DMS53 (cell line): ENCODE measurements around the gene HLA-DQA1.
"Not testable (repeated sequence)": the region's sequence is repeated elsewhere in the genome, so short reads cannot be mapped to it uniquely, and the experiment has no call there.

ENCODE experiments used
- DNase-seq: peaks from one replicate; lab custom pipeline; 2025; lab: John Stamatoyannopoulos, UW

Gene HLA-DQA1

DNA sequence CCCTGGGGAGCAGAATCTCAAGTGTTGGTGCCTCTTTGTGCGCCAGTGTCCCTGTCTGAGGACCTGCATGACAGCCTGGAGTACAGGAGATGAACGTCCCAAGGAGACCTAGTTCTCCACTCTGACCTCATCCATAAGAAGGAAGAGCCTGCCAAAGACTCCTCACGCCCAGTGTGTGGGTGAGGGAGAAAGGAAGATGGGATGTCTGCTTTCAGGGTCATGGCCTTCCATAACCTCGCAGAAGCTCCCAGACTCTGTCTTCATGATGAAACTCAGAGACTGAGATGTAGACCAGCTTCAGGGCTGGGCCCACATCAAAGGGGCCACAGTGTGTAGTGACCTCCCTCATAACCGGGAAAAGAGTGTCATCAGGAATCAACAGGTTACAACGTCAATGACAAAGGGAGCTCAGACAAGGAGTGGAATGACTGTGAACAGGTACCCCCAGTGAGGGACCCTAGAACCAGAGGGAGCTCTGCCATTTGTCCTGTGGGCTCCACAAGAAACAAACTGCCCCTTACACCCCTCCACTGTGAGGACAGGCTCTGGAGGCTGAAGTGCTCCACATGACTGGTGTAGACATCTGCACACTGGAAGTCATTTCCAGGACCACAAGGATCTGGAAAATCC is 21.2 kb downstream of the HLA-DQA1 start:
- DNase-seq = no peak

DNA sequence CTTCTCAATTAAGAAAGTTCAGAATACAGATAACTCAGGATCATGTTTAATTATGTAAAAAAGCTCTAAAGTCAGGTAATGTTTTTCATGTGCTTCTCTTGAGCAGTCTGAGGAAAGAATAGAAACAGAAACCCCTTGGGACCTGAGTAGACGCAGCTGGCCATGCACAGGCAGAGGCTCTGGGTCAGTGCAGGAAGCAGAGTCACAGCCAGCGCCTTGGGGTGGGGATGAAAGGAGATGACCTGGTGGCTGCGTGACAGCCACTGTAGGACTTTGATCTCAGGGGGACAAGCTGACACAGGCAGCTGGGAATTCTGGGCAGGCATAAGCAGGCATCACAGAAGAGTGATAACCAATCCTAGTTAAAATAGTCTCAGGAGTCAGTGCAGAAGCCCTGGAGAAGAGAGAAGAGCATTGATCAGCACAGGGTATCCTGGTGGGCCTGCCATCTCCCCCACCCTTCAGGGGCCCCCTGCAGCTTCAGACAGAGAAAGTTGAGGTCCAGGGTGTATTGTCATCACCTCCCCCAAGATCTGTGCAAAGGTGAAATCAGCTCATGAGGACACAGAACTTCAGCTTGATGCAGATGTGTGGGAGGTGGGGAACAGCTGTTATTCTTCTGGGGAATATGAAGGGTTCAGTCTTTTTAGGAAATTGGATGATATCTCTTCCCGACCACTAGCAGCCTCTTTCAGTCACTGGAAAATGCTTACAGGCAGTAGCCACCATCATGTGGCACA is 22.8 kb downstream of the HLA-DQA1 start:
- DNase-seq = no peak

DNA sequence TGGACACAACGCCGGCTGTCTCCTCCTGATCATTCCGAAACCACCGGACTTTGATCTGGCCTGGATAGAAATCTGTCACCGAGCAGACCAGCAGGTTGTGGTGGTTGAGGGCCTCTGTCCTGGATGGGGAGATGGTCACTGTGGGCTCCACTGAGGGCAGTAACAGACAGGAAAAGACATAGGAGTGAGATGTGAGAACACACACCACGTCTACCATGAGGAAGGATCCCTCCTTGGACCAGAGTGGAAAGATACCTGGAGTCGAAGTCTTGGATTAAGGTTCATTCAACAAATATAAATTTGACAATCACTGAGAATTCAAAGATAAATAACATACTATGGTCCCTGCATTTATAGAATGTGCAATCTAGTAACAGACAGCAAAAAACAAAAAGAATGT is 24.9 kb downstream of the HLA-DQA1 start:
- DNase-seq = no peak

DNA sequence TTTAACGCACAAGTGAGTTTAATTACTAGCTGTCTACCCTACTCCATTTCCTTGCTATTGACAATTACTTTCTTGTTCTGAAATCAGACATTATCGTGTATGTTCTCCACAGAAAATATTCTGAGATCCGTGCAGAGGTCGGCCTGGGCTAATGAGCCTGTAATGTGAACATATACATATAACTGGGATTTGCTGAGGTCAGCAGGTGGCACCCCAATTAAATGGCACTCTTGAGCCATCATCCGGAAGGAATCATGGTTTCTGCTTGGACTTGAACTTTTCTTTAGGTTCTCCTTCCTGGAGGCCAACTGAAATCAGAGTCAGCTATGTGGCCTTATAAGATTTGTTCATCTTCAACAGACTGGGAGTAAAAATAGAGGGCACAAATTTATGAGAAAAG is 25.6 kb downstream of the HLA-DQA1 start:
- DNase-seq = no peak

DNA sequence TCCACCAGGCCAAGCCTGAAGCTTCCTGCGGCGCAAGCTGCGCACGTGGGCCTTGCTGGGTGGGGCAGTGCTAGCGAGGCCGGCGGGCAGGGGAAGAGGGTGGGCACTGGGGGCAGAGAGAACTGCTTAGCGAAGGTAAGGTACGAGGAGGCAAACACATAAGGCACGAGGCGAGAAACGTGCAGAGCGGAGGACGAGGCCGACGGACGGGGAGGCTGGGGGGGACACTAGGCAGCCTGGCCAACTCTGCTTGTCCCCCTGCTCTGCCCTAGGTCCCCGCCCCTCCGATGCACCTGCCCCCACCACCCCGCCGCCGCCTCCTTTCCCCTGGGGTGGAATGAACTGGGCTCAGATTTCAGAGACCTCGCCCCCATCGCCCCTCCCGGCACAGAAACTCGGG is 27.1 kb downstream of the HLA-DQA1 start:
- DNase-seq = no peak

DNA sequence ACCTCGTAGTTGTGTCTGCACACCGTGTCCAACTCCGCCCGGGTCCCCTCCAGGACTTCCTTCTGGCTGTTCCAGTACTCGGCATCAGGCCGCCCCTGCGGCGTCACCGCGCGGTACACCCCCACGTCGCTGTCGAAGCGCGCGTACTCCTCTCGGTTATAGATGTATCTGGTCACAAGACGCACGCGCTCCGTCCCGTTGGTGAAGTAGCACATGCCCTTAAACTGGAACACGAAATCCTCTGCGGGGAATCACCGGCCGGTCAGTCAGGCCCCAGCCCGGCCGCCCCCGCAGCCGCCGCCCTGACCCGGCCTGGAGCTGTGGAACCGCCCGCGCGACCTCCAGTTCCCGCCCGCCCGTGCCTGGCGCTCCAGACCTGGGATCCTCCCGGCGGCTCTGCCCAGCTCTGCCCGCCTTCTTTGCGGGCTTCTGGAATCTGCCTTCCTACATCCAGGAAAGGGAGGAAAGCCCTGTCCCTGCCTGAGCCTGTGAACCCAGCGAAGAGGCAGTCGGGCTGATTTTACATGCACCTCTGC is 27.7 kb downstream of the HLA-DQA1 start:
- peak; percentile 73 for DNase-seq

DNA sequence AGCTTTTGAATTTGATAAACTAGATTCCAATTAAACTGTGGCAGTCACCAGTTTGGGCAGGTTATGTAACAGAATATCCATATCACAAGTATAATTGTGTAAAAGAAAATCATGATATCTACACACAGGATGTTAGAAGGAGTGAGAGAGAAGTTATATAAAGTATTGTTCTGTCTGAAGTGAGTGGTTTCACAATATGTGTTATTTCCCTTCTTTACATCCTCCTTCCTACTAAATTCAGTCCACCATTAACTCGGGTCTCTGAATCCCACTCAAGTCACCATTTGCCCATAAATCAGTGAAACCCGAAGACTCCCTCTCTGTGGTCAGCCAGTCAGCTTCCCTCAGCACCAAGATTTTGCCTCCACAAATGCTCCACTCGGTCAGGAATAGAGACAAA is 28.5 kb downstream of the HLA-DQA1 start:
- DNase-seq = peak; percentile 33

DNA sequence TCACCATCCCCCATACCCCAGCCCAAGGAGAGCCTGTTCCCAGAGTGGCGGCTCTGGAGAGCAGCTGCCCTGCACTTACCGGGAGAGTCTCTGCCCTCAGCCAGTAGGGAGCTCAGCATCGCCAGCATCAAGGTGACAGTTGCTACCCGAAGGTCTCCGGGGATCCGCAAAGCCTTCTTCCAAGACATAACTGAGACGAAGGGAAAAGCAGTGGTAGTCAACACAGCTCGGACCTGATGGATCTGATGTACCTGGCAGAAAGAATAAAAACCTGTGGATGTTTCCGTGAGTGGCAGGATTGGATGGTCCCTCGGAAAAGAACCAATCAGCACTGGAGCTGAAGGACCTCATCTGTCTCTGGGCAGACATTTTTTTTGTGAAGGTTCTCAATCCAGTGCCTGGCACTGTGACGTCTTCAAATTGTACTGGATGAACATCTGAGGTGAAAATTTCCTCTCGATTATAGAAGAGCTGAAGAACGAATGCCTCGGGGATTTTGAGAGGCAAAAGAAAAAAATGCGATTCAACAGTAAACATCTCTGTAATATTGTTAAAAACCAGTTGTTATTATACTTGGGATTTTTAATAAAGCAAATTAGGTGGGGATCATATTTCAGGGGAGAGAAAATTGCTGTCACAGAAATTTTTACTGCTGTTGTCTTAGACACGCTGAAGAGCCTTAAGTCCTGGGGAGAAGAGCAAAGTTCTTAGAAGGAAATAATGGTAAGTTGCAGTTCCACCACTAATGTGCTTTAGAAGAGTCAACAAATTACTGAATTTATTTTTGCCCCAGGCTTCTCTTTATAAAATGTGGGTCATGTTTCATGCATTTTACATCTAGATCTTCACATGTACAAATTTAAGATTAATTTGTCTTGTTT is 29.5 kb downstream of the HLA-DQA1 start, which contains the start of gene HLA-DQB1:
TSS of gene HLA-DQB1 (minus strand) at position 238 of the 881 bp plus-strand sequence. CDS start at position 188, 50 bp downstream.
- peak; percentile 94 for DNase-seq

DNA sequence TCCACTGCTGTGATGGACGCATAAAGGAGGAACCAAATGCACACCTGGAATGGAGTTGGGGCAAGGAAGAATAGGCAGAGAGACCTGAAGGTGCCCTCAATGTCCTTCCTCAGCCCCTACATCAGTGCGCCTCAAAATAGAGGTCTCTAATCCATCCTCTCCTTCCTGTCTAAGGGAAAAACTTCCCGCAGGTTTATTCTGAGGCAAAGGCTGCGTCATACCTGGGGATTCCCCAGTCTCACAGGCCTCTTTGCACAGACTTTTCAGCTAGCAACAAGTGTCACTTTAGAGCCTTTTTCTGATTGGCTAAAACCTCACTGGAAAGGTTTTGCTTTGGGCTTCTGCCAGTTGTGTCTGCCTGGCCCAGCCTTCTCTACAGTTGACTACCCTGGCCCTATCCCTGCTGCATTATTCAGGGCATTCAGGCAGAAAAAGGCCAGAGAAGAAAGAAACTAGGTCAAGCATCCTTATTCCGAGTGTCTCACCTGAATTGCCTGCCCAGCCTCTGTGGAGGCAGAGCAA is 31.1 kb downstream of the HLA-DQA1 start:
- peak; percentile 94 for DNase-seq

DNA sequence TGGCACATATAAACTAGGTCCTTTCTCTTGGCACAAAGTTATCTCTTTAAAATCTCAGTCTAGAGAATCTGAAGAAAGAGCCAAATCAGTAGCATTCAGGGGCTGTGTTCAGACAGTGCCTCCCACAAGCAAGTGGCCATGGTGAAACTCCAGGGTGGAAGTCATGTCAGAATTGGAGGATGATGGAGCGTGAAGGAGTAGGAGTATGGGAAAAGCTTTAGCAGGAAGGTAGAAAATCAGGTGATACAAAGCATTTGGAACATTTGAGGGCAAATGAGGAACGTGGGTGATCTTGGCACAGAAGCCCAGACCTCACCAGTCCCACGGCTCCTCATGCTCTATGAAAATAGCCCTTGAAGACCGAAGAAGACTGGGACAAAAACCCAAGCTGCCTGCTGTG is 32.0 kb downstream of the HLA-DQA1 start:
- no peak for DNase-seq

DNA sequence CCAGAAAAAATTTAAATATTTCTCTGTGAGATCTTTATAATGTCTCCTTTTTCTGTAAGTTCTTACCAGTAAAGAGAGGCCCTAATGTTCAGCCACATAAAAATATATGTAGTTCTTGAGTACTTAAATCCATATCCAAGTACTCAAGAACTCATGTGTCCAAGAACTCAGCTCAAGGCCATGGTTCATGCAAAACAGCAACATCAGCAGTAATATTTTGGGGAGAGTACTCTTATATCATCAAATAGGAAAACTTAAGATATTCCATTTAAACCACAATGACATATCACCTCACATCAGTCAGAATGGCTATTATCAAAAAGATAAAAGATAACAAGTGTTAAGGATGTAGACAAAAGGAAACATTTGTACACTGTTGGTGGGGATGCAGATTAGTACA is 32.7 kb downstream of the HLA-DQA1 start:
- DNase-seq = no peak

DNA sequence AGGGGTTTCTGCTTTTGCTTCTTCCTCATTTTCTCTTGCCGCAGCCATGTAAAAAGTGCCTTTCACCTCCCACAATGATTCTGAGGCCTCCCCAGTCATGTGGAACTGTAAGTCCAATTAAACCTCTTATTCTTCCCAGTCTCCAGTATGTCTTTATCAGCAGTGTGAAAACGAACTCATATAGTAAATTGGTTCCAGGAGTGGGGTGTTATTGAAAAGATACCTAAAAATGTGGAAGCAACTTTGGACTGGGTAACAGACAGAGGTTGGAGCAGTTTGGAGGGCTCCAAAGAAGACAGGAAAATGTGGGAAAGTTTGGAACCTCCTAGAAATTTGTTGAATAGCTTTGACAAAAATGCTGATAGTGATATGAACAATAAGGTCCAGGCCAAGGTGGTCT is 34.7 kb downstream of the HLA-DQA1 start:
- DNase-seq = not testable (repeated sequence)

DNA sequence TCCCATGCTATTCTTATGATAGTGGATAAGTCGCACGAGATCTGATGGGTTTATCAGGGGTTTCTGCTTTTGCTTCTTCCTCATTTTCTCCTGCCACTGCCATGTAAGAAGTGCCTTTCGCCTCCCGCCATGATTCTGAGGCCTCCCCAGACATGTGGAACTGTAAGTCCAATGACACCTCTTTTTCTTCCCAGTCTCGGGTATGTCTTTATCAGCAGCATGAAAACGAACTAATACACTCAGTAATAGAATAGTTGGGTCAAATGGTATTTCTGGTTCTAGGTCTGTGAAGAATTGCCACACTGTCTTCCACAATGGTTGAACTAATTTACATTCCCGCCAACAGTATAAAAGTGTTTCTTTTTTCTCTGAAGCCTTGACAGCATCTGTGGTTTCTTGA is 36.9 kb downstream of the HLA-DQA1 start:
- DNase-seq = not testable (repeated sequence)

DNA sequence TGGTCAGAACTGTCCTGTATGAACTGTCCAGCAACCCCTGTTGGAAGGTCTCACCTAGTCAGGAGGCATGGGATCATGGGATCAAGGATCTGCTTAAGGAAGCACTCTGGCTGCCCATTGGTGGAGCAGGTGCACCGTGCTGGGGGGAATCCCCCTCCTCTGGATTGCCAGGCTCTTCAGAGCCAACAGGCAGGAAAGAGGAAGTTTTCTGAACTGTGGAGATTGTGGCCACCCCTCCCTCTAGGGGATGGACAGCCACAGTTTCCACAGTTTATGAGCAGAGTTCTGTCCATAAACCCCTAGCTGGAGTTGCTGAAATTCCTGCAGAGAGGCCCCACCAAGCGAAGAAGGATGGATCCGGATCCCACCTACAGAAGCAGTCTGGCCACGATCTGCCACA is 42.3 kb downstream of the HLA-DQA1 start:
- no peak for DNase-seq

DNA sequence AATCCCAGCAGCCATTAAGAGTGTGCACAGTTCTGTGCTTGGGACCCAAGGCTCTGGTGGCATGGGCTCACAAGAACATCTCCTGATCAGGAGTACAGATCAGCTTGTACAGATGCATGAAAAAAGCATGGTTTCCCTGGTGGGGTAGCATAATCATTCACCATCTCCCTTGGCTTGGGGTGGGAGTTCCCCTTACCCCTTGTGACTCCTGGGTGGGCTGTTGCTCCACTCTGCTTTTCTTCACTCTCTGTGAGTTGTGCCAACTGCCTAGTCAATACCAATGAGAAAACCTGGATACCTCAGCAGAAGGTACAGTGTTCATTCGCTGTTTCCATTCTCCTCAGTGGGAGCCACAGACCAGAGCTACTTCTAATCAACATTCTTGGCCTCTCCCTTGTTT is 42.8 kb downstream of the HLA-DQA1 start:
- DNase-seq = no peak

DNA sequence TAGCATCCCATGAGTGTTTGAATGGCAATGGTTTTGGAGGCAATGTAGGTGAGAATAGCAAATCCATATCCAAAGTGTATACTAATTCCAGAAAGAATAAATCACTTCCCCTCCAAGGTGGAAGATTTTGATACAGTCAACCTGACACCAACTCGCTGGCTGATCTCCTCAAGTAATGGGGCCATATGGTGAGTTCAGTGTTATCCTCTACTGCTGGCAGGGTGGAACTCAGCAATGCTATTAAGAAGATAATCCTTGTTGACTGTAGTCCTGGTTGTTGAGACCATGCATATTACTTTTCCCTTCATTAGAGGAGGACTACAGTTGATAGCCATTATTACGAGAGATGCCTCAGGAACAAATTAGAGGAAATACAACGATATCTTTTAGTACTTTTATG is 47.0 kb downstream of the HLA-DQA1 start:
- DNase-seq = no peak

DNA sequence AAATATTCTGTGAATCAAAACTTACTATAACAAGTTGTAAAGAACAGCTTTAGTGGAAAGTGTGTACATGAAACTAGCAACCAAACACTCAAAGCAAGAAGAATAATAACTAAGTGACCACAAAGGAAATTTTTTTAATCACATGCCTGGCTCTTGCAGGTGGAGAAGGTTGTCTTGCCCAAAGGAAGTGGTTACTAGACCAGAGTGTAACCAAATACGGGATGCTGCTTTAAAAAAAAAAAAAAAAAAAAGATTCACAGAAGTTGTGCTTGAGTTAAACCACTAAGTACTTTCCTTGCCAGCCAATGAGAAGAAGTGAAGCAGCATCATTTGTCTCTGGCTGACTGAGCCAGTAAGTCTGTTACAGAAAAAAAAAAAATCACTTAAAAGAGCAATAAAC is 48.4 kb downstream of the HLA-DQA1 start:
- DNase-seq = peak; percentile 15

DNA sequence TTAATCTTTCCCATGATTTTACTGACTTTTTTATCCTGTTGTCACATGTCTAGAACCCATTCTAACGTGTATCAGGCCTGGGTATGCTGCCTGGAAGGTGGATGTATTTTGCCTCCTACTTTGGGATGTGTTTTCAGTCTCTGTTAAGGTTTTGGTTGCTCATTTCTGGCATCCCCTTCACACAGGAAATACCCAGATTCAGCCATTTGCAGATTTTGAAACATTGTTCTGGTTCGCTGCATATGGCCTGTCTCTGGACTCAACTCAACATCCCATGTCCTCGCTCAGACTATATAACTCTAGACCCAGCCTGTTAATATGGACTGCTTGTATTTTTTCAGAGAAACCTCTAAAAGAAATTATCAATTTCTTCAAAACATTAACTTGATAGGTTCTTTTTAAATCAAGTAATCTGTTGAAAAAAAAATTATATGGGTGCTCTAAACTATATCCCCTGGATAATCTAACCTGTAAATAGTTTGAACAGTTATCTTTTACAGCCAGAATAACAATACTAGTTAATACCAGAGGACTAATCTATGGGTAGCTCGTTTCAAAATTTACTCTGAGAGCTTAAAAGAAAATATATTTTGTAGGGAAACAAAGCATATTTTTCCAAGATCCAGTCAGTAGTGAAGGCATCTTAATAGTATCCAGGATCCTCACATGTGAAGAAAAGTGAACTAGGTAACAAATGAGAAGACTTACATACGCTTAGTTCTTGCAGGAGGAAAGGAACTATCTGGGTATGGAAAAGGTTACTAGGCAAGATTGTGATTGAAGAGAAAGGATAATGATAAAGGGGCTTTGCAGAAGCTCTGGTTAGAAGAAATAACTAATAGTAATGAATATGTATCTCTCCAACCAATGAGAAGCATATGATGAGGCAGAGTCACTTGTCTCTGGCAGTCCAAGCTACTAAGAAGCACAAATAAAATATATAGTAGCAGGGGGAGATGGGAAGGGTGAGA is 52.6 kb downstream of the HLA-DQA1 start:
- DNase-seq = no peak

DNA sequence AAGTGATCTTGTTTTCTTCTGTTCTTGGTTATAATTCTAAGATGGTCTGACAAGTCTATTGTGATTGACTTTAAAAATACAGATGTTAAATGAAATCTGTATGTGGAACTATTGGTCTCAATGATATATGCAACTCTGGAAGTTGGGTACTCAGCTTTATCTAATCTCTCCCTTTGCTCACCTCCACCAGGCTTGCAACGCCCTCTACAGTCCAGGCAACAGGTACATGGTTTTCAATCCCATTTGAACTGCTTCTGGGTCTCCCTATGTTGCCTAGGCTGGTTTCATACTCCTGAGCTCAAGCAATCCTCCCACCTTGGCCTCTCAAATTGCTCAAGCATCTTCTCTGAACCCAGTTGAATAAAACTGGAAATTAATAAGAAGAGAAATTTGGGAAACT is 54.8 kb downstream of the HLA-DQA1 start:
- DNase-seq = peak; percentile 89
